HG02571 (cell line): ENCODE measurements around the gene ATXN2L.

Experiments used
- ATAC-seq: cut with Tn5 transposase; IDR thresholded peaks from one replicate; pipeline ENCODE4 v1.9.1; 2021; ENCODE audit warnings: mild to moderate bottlenecking, moderate library complexity; ENCODE audit not compliant: unreplicated experiment

Gene ATXN2L

DNA sequence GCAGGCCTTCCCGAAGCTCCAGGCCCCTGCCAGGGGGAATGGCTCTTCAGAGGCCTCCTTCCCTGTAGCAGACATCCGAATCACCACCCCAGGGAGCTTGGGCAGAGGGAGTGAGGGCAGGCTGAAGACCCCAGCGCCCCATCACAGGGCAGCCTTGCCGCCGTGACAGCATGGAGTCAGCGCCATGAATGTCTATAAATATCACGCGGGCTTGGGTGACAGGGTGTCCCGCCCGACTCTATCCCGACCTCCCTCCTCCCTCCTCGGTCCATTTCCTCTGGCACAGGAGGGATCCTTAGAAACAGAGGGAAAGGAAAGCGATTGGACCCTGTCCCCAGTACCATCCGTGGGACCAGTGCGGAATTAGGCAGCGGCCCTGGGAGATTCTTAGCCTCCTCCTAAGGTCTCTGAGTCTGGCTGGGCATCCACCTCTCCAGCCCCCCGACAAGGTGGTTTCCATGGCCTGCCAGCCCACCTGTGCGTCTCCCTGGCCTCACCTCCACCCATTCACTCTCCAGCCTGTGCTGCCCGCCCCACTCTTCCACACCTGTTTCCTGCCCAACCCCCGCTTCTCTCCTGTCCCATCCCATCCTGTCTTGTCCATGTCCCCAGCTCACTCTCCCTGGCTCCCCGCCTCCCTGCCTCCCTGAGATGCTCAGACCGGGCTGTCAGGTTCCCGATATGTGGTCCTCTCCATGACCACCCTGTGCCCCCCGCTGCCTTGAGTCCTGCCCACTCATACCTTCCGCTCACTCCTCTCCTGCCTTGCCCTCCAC is 60.6 kb downstream of the ATXN2L start:
- no peak for ATAC-seq

GRCh38 chr16:28884045-28884444 is 61.2 kb downstream of the ATXN2L start:
- ATAC-seq = no peak
